ENCODE results near the gene GJA9. TPM values are rescaled to one million over a fixed set of nuclear protein-coding genes. Genes with fewer than 3 reads are reported as not detected.
A peak's percentile ranks its signal among the peaks of the same experiment; 100 is the strongest.

The GJA9 gene
- total RNA-seq, 4 donors from 2014 or later = not detected

DNA sequence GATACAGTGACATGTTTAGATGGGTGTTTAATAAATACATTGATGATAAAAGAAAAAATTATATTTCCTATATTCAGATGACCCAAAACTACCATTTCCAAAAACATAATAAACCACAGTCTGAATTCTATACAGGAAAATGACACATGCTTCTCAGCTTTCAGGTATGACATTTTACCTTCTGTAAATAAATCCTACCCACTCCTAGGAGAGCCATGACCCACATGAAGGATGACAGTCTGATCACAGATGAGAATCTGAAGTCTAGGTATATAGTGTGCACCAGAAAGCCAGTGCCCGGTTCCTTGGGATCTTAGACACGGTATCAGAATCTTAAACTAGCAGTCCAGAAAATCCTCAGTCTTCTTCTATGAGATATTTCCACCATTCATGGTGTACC, 3.7 kb upstream of the GJA9 start:
- DNase-seq (ENCODE audit: low spot score) = no peak
- no peak for ATAC-seq (ENCODE audit: low FRiP score)
- TF ChIP-seq, protein P1, sequence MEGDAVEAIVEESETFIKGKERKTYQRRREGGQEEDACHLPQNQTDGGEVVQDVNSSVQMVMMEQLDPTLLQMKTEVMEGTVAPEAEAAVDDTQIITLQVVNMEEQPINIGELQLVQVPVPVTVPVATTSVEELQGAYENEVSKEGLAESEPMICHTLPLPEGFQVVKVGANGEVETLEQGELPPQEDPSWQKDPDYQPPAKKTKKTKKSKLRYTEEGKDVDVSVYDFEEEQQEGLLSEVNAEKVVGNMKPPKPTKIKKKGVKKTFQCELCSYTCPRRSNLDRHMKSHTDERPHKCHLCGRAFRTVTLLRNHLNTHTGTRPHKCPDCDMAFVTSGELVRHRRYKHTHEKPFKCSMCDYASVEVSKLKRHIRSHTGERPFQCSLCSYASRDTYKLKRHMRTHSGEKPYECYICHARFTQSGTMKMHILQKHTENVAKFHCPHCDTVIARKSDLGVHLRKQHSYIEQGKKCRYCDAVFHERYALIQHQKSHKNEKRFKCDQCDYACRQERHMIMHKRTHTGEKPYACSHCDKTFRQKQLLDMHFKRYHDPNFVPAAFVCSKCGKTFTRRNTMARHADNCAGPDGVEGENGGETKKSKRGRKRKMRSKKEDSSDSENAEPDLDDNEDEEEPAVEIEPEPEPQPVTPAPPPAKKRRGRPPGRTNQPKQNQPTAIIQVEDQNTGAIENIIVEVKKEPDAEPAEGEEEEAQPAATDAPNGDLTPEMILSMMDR (IDR thresholded peaks at IDR 0.05) = no peak

DNA sequence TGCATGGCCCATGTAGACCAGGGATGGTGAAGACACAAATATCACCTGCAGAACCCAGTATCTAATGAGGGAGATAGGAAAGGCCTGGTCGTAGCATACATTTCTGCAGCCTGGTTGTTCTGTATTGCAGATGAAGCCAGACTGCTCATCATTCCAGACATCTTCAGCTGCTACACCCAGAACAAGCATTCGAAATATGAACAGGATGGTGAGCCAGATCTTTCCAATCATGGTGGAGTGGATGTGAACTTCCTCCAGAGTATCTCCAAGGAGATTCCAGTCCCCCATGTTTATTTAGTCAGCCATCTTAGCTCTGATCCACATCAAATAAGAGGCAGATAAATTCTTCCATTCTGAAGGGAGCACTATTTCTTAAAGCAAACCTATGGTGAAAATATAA, 5.6 kb downstream of the GJA9 start:
- ATAC-seq (ENCODE audit: low FRiP score) (no peak), DNase-seq (ENCODE audit: low spot score) (no peak)
- TF ChIP-seq, protein P1 (IDR thresholded peaks at IDR 0.05) = no peak

DNA sequence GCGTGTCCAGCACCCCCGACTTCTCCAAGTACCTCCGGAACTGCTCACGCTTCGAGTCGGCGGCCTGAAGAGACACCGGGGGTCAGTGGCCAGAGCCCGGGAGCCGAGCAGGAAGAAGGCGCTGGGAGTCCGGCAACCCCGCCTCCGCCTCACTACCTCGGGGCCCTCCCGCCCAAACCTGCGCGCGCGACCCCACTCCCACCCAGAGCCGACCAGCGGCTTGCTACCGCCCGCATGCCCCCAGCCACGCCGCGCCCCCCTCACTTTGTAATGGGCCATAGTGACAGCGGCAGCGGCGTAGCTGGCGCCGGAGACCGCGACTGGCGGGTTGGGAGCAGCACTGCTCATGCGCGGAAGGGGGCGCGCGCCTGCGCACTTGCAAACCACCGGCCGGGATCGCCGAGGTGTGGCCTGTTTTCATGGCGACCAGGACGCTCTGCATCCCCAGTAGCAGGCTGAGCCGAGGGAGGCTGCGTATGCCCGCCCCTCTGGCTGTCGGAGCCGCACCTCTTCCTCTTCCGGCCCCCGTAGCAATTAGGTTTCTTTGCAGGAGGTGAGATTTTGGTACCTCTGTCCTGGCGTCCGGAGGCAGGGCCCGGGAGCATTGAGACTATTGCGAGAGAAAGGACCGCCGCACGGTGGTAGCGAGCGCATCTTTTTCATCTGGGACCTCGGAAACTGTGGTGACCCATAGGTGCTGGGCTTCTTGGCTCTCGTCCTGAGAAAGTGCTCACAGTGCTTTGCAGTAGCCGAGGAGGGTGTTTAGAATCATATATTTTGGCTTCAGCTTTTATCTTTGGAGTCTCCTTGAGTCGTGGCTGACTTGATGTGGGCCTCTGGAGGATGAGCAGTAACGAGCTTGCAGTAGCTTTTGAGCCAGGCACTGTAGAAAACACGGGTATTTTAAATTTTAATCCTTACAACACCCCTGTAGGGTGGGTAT, 8.1 kb downstream of the GJA9 start, which contains the start of gene MYCBP:
Gene MYCBP (minus strand): TSS at position 322 of the 943 bp plus-strand sequence. CDS start 43 bp downstream, at position 279.
- DNase-seq (ENCODE audit: low spot score) (peak; percentile 74), ATAC-seq (ENCODE audit: low FRiP score) (peak; percentile 97)
- TF ChIP-seq, protein P1 (IDR thresholded peaks at IDR 0.05) = no peak

DNA sequence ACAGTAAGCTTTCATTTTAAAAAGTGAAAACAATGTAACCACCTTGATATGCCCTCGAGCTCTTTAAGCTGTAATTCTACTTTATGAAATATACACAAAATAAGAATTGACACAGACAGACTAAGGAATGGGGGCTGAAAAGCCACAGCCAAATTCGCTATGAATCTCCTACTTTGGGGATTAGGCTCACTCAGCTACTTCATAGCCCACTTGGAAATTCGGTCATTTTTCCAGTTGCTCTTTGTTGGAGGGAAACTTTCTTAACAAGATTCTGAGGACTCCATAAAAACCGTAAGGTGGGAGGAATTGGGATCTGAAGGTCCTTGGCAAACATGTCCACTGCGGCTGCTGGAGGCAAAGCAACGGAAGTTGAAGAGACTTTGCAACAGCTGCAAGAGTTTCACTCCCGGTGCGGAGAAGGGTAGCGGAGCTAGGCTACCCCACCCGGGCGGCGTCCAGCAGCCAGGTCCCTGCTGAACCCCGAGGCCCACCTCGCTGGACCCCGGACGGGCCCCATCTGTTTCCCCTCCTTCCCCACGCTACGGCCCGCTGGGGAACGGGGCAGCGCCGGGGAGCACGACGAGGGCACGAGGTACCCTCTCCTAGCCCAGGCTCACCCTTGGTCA, 8.9 kb downstream of the GJA9 start:
- DNase-seq (ENCODE audit: low spot score) = no peak
- peak; percentile 4 for ATAC-seq (ENCODE audit: low FRiP score)
- TF ChIP-seq, protein P1 (IDR thresholded peaks at IDR 0.05) = no peak

DNA sequence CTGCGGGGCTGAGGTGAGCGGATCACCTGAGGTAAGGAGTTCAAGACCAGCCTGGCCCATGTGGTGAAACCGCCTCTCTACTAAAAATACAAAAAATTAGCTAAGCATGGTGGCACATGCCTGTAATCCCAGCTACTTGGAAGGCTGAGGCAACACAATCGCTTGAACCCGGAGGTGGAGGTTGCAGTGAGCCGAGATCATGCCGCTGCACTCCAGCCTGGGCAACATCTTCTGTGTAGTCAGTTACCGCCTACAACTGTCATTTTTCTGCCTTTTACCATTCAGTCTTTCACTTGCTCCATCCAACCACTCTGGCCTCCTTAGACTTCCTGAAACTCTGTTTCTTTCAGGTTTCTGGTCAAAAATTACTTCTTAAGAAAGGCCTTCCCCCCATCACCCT, 10.4 kb downstream of the GJA9 start:
- no peak for ATAC-seq (ENCODE audit: low FRiP score)
- DNase-seq (ENCODE audit: low spot score) = no peak
- TF ChIP-seq, protein P1 (IDR thresholded peaks at IDR 0.05) = no peak

DNA sequence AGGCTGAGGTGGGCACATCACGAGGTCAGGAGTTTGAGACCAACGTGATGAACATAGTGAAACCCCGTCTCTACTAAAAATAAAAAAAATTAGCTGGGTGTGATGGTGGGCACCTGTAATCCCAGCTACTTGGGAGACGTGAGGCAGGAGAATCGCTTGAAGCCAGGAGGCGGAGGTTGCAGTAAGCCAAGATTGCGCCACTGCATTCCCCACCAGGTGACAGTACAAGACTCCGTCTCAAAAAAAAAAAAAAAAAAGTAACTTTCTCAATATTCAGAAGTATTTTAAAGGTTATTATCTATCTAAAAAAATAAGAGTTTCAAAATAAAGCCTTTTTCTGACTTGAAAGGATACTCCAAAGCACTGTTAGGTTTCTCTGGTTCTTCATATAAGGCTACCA, 14.2 kb downstream of the GJA9 start:
- TF ChIP-seq, protein P1 (IDR thresholded peaks at IDR 0.05) = no peak
- ATAC-seq (ENCODE audit: low FRiP score) = no peak

More for the DNA sequence above, 14.2 kb downstream of the GJA9 start:
- no peak for DNase-seq (ENCODE audit: low spot score)

Data from omental fat pad (tissue), 4 donors.